GM18870 (cell line): ENCODE results near the gene PCAT6.
"Not testable (repeated sequence)": the region's sequence is repeated elsewhere in the genome, so short reads cannot be mapped to it uniquely, and the experiment has no call there.

Source experiments
- ATAC-seq: cut with Tn5 transposase; IDR thresholded peaks from one replicate; pipeline ENCODE4 v1.9.1; 2021; ENCODE audit warnings: moderate library complexity; ENCODE audit not compliant: unreplicated experiment

Gene PCAT6

GRCh38 chr1:202806845-202807450 lies 3.8 kb upstream of the PCAT6 start:
- no peak for ATAC-seq

- ATAC-seq, result no peak
Observed at GRCh38 chr1:202807451-202807925, 3.3 kb upstream of the PCAT6 start.

GRCh38 chr1:202807926-202808757 lies 2.6 kb upstream of the PCAT6 start, which contains the start of gene KDM5B:
Gene KDM5B, minus strand, starts transcription at chr1:202808421. Its CDS starts 116 bp downstream, at chr1:202808305.
- no peak for ATAC-seq

GRCh38 chr1:202809597-202810159 lies 1.1 kb upstream of the PCAT6 start:
- ATAC-seq, result no peak

DNA sequence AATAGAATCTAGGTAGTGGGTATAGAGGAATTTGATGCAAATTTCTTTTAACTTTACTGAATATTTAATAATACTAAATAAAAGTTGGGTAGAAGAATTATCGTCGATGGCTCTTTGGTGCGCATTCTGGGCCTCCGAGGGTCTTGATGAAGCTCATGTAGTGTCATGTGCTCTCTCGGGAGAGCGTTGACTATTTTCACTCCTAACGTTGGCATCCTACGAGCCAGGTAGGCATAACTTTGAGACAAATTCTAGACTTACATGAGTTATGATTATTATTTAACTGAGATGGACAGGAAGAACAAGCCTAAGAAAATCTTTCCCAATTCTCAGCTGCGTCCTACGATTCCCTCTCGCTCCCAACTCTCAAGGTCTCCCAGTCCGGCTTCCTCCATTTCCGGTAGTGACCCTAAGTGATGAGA lies 550 bp upstream of the PCAT6 start:
- ATAC-seq, result no peak

GRCh38 chr1:202811296-202812175 lies 782 bp downstream of the PCAT6 start:
- no peak for ATAC-seq

- ATAC-seq, result no peak
Observed at GRCh38 chr1:202812176-202813026, 1.6 kb downstream of the PCAT6 start.

GRCh38 chr1:202815120-202815519 lies 4.4 kb downstream of the PCAT6 start:
- no peak for ATAC-seq

- ATAC-seq, result no peak
Observed at GRCh38 chr1:202818819-202819218, 8.1 kb downstream of the PCAT6 start.

GRCh38 chr1:202821467-202821866 lies 10.7 kb downstream of the PCAT6 start:
- no peak for ATAC-seq

DNA sequence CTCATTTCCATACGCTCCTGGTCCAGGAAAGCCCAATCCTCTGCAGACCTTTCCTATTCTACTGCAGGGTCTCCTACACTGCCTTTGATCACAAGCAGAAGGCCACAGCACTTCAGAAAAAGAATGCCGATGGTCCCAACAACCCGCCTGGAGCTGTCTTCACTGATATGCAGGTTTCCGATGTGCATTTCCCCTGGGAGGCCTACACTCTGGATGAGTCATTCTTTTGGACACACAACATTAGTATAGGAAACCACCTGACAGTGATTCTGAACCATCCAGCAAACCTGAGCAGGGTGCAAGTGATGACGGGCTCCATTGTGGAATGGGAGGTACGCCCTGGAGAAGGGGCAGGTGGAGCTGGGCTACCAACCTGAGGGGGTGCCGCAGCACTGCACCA lies 15.0 kb downstream of the PCAT6 start:
- ATAC-seq, result no peak

DNA sequence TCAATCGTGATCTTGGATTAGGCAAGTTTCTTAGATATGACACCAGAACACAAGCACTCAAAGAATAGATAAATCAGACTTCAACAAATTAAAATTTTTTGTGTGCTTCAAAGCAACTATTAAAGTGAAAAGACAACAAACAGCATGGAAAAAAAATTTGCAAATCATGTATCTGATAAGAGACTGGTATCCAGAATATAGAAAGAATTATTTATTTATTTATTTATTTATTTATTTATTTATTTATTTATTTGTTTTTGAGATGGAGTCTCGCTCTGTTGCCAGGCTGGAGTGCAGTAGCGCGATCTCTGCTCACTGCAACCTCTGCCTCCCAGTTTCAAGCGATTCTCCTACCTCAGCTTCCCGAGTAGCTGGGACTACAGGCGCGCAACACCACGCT lies 18.5 kb downstream of the PCAT6 start:
- ATAC-seq, result not testable (repeated sequence)

DNA sequence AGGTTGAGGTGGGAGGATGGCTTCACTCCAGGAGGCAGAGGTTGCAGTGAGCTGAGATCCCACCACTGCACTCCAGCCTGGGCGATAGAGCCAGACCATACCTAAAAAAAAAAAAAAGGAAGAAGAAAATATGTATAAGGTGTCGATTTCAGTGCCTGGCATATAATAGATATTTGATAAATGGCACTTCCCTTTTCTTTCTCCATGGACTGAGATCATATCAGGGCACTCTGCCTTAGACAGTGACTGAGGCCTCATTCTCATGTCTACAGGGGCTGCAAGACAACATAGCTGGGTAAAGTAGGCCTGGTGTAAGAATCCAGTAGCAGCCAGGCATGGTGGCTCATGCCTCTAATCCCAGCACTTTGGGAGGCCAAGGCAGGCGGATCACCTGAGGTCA lies 21.2 kb downstream of the PCAT6 start:
- no peak for ATAC-seq

- no peak for ATAC-seq
Observed at GRCh38 chr1:202834771-202835547, 24.2 kb downstream of the PCAT6 start.

GRCh38 chr1:202835548-202836072 lies 24.9 kb downstream of the PCAT6 start:
- ATAC-seq, result no peak

- ATAC-seq, result no peak
Observed at GRCh38 chr1:202836623-202837403, 26.1 kb downstream of the PCAT6 start.

- ATAC-seq, result no peak
Observed at GRCh38 chr1:202837746-202838262, 27.1 kb downstream of the PCAT6 start.

DNA sequence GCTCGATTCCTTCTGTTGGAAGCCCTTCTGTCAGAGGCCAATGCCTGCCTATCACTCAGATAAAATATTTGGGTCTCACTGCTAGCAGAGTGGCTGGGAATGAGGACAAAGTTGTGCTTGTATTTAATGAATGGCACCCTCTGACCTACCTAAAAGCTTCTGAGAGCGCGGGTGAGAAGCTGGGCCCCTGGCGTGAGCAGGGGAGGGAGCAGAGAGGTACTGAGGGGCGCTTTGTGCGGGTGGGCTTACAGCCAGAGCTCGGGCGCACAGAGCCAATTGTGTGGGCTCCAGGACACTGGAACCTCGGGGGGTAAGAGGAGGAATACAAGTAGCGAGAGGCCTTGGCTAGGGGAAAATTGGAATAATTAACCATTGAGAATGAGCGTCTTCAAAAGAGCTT lies 32.3 kb downstream of the PCAT6 start:
- no peak for ATAC-seq
